Hematopoietic multipotent progenitor cell treated with erythropoietin and hydrocortisone succinate and interleukin-3 and kit ligand, for 4 days (in vitro differentiated cells): ENCODE measurements around the gene MERTK.
A peak's percentile ranks its signal among the peaks of the same experiment; 100 is the strongest.
"Not testable (repeated sequence)": the region's sequence is repeated elsewhere in the genome, so short reads cannot be mapped to it uniquely, and the experiment has no call there.

Experiments
- DNase-seq: peaks from one replicate; pipeline ENCODE4 v3.0.0-alpha.2; 2015

Gene MERTK

DNA sequence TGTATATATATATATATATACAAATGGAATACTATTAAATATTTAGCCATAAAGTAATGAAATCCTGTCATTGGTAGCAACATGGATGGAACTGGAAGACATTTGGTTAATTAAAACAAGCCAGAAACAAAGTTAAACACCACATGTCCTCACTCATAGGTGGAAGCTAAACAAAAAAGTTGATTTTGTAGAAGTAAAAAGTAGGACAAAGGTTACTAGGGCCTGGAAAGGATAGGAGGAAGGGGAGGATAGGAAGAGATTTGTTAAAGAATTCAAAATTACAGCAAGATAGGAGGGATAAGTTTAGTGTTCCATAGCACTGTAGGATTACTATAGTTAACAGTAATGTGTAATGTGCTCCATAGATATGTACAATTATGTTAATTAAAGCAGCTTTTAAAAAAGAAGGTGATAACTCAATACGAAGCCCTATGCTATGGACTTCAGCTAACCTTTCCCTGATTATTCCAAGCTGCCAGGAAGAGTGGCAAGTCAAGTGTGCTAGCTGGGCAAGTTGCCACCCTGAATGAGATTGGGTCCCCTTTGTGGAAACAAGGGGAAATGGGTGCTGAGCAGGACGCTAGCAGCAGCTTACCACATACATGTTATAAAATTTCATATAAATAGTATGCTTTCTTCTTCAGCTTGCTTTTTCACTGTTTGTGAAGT, 12.3 kb downstream of the MERTK start:
- DNase-seq, result no peak

DNA sequence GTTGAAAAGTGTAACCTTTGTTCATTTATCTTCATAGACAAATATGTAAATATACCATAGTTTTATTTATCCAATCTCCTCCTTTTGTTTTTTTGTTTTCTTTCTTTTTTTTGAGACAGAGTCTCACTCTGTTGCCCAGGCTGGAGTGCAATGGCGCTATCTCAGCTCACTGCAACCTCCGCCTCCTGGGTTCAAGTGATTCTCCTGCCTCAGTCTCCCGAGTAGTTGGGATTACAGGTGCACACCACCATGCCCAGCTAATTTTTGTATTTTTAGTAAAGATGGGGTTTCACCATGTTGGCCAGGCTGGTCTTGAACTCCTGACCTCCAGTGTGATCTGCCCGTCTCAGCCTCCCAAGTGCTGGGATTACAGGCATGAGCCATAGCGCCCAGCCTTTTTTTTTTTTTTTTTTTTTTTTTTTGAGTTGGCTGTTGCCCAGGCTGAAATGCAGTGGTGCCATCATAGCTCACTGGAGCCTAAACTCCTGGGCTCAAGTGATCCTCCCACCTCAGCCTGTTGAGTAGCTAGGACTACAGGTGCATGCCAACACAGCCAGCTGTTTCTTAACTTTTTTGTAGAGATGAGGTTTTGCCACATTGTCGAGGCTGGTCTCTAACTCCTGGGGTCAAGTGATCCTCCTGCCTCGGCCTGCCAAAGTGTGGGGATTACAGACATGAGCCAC, 13.0 kb downstream of the MERTK start:
- DNase-seq, result not testable (repeated sequence)

DNA sequence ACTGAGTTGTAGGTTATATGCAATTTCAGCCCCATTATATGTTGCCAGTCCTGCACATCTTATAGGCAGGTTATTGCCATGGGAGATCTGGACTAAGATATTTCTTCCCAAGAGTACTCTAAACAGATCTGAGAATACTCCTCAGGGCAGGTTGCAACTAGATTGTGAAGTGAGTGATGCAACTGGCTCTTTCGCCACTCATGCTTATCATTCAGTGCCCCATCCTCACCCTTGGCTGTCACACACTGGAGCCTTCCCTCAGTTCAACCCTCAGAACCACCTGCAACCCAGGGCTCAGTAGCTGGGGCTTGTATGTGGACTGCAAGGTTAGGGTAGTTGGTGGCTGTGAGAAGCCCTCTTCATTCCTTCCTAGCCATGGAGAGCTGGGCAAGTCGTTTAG, 14.1 kb downstream of the MERTK start:
- peak; percentile 33 for DNase-seq

DNA sequence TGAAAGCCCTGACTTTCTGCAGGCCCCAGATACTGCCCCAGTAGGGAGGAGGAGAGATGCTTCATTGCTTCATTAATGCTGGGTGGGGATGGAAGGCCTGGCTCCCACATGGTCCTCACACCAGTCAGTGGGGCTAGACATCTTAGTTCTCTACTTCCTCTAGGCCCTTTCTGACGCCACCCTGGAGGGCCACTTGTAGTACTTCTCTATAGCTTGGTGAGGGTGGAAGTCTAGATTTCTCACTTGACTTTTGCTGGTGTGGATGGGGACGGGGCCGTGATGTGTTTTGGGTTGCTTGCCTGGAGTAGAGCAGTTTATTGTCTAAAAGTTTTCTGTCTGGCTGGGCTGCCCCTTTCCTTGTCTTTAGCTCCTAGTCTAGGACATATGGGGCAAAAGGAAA, 18.7 kb downstream of the MERTK start:
- DNase-seq, result no peak

DNA sequence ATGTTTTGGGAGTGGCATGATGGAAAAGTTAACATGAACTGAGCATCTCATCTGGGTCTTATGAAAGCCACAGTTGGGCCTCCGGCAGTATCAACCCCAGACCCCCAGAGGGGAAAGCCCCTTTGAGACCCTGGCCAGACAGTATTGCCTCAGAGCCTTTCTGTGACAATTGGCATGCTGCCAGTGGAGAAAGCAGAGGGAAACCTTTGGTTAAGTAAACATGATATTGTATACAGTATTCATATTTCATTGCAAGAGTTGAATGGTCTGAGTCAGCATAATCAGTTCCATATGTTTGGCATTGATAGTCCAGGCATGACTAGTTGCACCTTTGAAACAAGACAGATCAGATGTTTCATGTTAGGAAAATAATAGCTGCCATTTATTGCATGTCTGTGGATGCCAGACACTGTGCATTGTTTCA, 20.0 kb downstream of the MERTK start:
- peak; percentile 56 for DNase-seq

DNA sequence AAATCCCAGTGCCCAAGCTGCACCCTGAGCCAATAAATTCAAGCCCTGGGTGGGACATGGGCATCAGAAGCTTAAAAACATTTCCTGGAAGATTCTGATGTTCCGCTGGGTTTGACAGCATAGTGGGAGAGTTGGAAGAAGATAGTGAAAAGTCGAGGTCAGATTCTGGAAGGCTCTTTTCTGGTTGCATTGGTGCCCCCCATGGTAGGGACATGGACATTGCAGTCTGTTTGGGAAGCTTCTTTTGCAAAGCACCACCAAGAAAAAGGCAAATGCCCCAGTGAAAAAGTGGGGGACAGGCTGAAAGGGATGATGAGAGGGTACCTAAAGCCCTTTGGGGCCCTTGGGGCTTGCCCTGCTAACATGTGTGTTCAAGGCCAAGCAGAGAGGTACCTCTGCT, 21.0 kb downstream of the MERTK start:
- peak; percentile 43 for DNase-seq

DNA sequence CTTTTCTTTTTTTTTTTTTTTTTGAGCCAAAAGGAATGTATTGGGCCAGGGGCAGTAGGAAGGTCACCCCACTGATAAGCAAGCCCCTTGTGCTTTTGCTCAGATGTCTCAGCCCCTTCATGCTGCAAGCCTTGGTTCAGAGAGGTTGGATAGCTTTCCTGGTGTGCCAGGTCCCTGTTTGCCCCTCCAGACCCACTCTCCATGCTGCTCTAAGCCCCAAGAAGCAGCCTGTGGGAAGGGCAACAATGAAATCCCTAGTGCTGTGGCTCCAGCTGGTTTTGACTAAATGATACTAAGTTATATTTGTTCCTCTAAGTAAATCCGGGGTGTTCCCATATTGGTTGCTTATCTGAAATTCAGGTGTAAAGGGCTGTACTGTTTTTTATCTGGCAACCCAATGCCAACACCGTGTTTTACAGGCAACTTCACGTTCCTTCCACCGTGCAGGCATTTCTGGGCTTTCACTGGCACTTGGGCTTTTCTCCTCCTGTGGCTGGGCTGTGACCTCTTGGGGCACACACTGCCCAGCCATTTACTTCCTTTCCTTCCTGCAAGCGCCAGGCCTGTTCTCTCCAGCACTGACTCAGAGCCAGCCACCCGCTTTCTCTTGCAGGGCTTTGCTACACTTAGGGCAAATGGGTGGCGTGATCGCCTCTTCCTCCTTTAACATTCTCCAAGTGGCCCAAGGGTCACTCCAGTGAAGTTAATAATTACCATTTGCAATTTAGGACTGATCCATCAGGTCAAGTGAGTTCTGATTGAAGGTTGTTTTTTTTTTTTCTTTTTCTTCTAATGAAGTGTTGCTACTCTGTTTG, 21.6 kb downstream of the MERTK start:
- peak; percentile 38 for DNase-seq

DNA sequence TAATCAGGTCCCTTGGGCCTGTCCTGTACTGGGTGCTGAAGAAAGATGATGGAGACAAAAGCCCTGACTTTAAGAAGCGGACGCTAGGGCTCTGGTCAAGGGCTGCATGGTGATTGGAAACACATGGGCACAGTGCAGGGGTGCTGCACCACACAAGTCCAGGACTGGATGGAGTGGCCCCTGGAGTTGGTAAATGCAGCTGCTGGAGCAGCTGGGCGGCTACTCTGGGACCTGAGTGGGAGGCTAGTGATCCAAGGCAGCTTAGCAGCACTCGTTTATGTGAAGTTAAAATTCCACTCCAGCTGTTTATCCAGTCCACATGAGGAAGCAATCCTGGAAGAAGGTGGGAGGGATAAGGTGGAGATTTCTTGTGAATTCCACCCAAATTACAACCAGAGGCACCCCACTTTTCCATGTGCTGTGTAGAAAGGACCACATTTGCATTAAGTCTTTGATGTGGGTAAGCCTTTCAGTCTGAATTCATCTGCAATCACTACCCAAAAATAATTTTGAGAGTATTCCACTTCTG, 24.9 kb downstream of the MERTK start:
- DNase-seq, result no peak

DNA sequence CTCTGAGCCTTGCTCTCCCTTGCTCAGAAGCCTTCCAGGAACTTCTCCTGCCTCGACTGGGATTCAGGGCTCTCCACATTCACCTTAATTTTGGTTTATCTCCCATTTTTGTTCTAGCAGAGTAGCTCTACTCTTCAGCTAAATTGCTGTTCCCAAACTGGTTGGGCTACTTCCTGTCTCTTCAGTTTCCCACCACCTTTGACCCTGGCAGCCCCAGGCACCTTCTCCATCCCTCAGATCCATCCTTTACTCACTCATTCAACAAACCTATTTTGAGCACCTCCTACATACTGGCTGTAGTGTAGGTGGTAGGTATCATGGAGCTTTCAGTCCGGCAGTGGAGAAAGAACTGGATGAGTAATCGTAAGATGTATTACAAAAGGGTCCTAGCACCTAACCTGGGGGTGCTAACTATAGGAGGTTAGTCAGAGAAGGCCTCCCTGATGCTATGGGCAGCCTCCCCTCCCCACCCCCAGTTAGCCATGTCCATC, 26.3 kb downstream of the MERTK start:
- DNase-seq, result no peak

DNA sequence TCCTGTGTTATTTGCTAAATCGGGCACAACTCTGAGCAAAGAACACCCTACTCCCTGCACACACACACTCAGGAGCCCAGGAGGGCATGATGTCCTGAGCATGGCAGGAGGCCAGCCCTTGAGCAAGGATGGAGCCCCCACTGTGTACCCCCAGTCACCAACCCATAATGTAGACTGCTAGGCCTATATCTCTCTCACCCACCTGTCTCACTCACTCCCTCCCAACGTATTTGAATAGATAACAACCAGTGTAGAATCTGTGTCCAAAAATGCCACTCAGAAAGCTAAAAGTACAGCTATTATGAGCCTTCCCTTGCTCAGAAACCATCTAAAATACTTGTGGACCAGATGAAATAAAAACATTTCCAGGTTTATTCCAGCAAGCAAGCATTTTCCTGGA, 29.3 kb downstream of the MERTK start:
- peak; percentile 77 for DNase-seq

DNA sequence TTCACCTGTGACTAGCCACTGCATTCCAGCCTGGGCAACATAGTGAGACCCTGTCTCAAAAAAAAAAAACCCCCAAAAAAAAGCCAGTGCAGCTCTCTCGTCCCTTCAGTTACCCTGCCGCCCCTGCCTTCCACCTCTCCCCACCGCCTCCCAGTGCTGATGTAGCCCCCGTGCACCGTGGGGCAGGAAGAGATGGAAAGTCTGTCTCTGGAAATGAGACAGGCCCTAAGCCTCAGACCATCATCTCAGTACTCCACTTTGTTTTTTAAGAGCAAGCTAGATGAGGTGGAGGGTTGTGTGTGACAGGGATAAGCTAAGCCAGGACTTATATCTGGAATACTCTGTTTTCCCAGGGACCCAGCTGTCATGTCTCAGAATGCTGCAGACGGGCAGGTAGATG, 32.0 kb downstream of the MERTK start:
- no peak for DNase-seq

DNA sequence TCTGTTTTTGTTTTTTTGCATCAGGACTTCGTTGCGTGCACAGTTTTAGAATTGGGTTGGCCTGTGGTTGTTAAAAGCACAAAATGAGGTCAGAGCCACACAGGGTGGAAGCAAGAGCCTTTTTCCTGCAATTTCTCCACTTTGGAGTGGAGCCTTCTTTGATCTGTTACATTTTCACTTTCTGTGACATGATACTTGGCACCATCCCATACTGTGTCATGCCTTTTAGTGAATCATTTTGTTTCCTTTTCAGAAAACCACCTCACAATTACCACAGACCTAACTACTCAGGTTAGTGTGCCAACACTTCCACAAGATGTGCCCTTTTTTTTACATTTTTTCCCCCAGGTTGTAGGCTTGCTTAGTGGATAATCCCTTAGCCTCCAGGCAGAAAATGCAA, 32.5 kb downstream of the MERTK start:
- DNase-seq, result no peak

DNA sequence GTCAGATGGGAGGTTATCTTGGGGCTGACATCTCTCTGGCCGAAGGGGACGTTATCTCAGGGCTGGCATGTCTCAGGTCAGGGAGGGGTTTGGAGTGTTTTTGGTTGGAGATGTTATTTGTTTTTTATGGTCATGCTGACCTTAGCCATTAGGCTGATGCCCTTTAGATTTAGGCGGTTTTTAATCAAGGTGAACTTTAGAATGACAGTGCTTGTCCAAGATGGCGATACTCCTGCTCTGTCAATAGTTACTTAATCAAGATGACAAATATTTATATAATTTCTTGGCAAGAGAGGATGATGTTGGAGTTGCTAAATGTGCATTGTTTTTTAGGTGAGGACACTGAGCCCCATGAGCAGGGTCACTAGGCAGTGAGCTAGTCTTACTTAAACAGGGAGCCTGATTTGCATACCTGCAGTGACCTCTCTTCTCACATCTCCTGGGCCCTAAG, 34.5 kb downstream of the MERTK start:
- no peak for DNase-seq

DNA sequence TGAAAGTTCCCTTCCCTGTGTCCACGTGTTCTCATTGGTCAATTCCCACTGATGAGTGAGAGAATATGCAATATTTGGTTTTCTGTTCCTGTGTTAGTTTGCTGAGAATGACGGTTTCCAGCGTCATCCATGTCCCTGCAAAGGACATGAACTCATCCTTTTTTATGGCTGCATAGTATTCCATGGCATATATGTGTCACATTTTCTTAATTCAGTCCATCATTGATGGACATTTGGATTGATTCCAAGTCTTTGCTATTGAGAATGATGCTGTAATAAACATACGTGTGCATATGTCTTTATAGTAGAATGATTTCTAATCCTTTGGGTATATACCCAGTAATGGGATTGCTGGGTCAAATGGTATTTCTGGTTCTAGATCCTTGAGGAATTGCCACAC, 35.5 kb downstream of the MERTK start:
- DNase-seq, result not testable (repeated sequence)

DNA sequence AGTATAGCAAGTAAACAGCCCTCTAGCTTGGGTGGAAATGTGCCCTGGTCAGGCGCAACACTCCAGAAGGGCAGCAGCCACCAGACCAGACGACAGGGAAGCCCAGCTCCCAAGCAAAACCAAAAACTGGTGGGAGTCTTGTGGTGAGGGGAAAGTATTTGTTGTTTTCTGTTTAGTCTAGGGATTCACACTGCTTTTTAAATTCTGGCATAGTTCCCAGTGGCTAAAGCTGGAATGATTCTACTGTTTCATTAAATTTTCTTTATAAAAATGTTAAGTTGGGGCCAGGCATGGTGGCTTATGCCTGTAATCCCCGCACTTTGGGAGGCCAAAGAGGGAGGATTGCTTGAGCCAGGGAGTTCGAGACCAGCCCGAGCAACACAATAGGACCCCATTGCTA, 38.5 kb downstream of the MERTK start:
- DNase-seq, result no peak

DNA sequence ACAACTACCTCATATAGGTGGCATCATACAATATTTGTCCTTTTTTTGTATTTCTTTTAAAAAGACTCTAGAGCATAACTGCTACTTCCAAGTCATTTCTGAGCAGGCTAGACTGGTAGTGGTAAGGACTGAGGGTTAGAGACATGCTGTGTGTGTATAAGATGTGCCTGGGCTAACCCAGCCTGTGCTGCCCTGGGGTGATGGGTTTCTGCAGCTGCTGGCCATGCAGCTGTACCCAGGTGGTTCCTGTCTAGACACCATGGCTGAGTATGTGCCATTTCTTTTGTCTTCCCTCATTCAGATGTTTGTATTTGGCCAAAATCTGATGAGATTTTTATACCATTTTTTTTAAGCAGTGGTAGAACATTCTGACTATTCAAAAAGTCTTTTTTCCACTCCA, 40.0 kb downstream of the MERTK start:
- DNase-seq, result peak; percentile 9

DNA sequence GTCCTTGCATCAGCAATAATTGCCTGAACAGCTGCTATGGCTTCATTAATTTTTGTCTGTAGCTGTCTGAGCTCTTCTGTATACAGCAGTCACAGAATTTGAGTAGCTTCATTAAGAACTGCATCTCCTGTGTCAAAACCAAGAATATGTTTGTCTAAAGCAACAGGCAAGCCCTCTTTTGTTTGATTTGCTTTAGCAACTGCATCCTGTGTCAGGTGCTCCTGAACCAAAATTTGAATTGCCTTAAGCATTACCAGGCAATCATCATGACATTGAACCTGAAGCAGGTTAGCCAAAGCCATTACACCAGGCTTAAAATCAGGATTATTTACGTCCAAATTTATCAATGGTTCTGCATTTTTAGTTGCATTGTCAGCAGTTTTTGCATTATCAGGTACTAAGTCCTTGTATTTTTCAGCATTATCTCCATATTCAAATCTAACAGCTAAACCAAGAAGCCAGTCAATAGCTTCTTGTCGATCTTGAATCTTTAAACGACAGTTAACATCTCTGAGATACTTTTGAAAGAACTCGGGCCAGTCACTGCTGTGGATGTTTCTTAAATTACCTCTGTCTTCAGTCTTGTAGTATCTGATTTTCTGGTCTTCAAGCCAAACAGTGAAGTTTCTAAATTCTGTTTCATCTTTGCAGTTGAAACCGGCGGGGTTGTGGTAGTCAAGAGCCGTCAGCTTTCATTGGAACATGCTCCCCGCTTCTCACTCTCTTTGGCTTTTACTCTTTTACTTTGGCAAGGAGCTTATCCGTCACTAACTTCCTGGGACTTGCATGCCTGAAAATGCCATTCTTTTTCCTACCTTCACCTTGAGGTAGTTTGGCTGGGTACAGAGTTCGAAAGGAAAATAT, 42.2 kb downstream of the MERTK start:
- no peak for DNase-seq

DNA sequence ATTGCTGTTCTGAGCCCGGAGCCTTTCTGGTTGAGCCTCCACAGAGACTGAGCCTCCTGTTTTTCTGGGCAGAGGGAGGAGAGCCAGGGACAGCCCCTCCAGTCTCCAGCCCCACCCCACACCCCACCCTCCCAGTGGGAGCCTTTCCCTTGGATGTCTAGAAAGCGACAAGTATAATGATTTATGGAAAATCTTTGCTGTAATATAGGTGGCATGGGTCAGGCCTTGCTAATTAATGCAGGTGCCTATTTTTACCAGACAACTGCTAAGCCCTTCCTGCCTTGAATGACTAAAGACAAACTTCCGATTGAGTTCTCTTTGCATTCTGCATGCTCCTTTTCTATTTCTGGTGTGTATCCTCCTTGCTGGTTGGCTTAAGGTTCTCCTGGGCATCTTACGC, 43.1 kb downstream of the MERTK start:
- DNase-seq, result no peak

DNA sequence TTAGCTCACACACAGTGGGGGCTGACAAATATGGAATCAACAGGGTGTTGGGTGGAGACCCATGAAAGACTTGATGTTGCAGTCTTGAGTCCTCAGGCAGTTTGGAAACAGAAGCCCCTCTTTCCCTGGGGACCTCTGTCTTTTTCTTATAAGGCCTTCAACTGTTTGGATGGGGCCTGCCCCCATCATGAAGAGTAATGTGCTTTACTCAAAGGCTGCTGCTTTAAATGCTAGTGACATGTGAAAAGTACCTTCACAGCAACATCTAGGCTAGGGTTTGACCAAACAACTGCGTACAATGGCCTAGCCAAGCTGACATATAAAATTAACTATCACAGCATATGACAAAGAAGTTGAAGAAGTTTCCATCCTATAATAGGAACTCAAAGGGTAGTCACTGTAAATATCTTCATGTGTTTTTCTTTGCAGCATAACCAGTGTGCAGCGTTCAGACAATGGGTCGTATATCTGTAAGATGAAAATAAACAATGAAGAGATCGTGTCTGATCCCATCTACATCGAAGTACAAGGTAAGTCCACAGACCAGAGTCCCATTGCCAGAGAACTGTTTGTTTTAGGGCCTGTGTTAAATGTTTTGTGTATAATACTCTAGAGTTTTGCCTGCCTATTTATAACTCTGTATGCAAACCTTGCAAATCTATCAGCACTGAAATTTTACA, 46.3 kb downstream of the MERTK start:
- DNase-seq, result peak; percentile 58

DNA sequence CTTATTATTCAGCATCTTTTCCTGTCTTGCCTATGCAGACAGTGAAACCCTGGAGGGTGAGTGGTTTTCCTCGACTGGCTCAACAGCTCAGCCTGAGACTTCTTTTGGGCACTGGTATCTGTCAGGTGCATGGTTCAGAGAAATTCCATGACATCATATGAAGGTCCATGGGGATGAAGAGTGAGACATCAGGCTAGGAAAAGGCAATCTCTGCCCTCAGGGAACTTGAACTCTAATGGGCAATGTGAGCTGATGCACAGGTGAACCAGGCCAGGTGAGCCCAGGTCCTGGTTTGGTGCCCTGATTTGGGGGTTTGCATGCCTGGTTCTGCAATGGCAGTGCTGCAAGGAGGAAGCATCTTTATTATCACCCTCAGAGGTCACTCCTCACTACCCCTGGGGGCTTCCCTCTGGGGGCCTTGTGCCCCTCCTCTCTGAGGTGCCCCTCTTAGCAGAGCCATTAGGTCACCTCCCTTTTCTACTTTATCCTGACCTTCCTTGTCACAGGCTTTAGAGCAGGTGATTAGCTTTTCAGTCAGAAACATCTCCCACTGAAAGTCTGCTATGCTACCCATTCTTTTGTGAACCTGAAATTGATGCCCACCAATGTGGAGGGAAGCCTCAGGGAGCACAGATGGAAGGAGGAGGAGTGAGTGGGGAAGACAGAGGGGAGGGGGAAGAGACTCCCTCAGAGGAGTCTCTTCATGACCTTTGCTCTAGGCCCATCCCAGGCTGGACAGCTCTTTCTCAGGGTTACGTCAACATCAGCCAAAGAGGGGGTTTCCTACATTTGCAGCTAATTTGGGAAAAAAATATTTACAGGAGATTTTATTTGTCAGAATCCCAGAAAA, 47.3 kb downstream of the MERTK start:
- DNase-seq, result no peak
